ENCODE measurements around the gene TUT1. TPM values are rescaled to one million over a fixed set of nuclear protein-coding genes. Genes with fewer than 3 reads are reported as not detected.

TUT1 gene
- total RNA-seq, 1 experiment from 2014 or later, result 20.7 TPM

DNA sequence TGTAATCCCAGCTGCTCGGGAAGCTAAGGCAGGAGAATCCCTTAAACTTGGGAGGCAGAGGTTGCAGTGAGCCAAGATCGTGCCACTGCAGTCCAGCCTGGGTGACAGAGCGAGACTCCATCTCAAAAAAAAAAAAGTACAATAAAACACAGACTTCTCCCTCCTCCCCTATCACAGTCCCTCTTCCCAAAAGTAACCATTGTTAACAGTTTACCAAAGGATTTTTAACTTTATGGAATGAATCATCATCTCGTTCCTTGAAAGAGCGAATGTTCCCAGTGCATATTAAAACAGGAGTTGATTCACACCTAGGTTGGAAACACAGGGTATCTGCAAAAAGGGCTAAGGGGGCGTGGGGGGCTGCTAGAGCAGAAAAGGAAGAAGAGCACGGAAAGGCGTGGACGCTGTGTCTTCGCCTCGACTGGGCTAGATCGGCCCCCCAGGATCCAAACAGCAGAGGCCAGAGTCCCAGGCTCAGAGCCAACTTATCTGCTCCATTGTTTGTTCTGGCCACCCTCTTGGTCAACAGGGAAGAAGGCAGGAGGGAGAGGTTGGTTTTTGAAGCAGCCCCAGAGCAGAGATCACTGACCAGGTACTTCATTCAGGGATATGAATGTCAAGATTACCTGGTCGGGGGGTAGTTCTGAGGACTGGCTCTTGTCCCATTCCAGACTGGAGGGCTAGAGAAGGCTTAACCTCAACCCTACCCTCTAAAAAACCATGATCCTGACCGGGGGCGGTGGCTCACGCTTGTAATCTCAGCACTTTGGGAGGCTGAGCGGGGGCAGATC is 42.6 kb downstream of the TUT1 start:
- TF ChIP-seq, protein P1, sequence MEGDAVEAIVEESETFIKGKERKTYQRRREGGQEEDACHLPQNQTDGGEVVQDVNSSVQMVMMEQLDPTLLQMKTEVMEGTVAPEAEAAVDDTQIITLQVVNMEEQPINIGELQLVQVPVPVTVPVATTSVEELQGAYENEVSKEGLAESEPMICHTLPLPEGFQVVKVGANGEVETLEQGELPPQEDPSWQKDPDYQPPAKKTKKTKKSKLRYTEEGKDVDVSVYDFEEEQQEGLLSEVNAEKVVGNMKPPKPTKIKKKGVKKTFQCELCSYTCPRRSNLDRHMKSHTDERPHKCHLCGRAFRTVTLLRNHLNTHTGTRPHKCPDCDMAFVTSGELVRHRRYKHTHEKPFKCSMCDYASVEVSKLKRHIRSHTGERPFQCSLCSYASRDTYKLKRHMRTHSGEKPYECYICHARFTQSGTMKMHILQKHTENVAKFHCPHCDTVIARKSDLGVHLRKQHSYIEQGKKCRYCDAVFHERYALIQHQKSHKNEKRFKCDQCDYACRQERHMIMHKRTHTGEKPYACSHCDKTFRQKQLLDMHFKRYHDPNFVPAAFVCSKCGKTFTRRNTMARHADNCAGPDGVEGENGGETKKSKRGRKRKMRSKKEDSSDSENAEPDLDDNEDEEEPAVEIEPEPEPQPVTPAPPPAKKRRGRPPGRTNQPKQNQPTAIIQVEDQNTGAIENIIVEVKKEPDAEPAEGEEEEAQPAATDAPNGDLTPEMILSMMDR (conservative IDR thresholded peaks at IDR 0.05), result no peak
- Histone ChIP-seq H2AK5ac (ENCODE audit: insufficient read length, low read length) (no peak overlapping the region), H3K9me3 (ENCODE audit: control insufficient read depth, low read depth, low read length) (no peaks in the 10 kb centered on the region), H3K27me3 (ENCODE audit: insufficient read depth, low read length) (peaks cover 44% of the 10 kb centered on the region), H2BK15ac (ENCODE audit: low read depth, low read length) (no peak overlapping the region), H2BK5ac (ENCODE audit: insufficient read length, low read length) (no peak overlapping the region), H3K4me2 (ENCODE audit: insufficient read depth, insufficient read length, low read length) (no peak overlapping the region), H3K79me1 (ENCODE audit: insufficient read depth, low read depth, low read length, poor library complexity, severe bottlenecking) (no peaks in the 10 kb centered on the region), H3K9ac (ENCODE audit: extremely low read depth, insufficient read length, low read length) (no peak overlapping the region), H3K18ac (ENCODE audit: insufficient read length, low read depth, low read length) (no peak overlapping the region), H3K14ac (ENCODE audit: insufficient read depth, low read length) (no peak overlapping the region), H3K27ac (ENCODE audit: insufficient read length, low read depth, low read length) (no peak overlapping the region), H3K23me2 (ENCODE audit: insufficient read length, low read depth, low read length, poor library complexity, severe bottlenecking) (peaks cover 26% of the 10 kb centered on the region), H3K4ac (ENCODE audit: low read depth, low read length) (no peak overlapping the region), H2AFZ (ENCODE audit: low read length) (no peak overlapping the region), H3K4me1 (ENCODE audit: insufficient read depth, low read length) (peaks cover 9% of the 10 kb centered on the region; the same call in 1 of the 2 replicates), H3K56ac (ENCODE audit: insufficient read length, low read depth, low read length) (no peak overlapping the region), H4K8ac (replicated peaks; ENCODE audit: insufficient read length, low read depth, low read length) (no peak overlapping the region), H2BK120ac (ENCODE audit: low read depth, low read length, poor library complexity, severe bottlenecking) (no peak overlapping the region), H3K23ac (ENCODE audit: insufficient read length, low read depth, low read length) (no peak overlapping the region), H3T11ph (ENCODE audit: low read length) (no peak overlapping the region), H3K79me2 (ENCODE audit: insufficient read depth, low read length) (no peaks in the 10 kb centered on the region), H4K91ac (ENCODE audit: insufficient read length, low read depth, low read length) (no peak overlapping the region), H4K20me1 (ENCODE audit: control insufficient read depth, insufficient read depth, insufficient read length) (peaks cover 2% of the 10 kb centered on the region), H2BK12ac (ENCODE audit: insufficient read length, low read depth, low read length) (no peak overlapping the region), H4K5ac (ENCODE audit: insufficient read length, low read depth, low read length) (no peak overlapping the region), H2BK20ac (ENCODE audit: low read depth, low read length, poor library complexity, severe bottlenecking) (no peak overlapping the region)
- DNase-seq, result no peak
- Mint-ChIP-seq H3K4me3 (no peak overlapping the region), H3K27ac (no peak overlapping the region), H3K4me1 (peaks cover 39 to 61% of the 10 kb centered on the region in 2 experiments), H3K27me3 (ENCODE audit: low read depth) (peaks cover 73% of the 10 kb centered on the region), H3K9me3 (no peaks in the 10 kb centered on the region; a peak in 2 of 5 replicates), H3K36me3 (ENCODE audit: insufficient read depth in 1 of 3, low read depth in 3 of 3) (no peaks in the 10 kb centered on the region; a peak in 1 of 7 replicates)
- no CpG with 5 or more reads among the region's 17 CpGs for WGBS (ENCODE audit: extremely low coverage, insufficient read length, low lambda C conversion rate)

All from H9 (cell line).